LNCAP (cell line): Measurements from ENCODE around the gene PSENEN.

Experiments
- CTCF ChIP-seq: fragments of 450-650 bp; IDR thresholded peaks from 2 replicates; pipeline ENCODE4 v1.5.1; 2017; ENCODE audit warnings: mild to moderate bottlenecking

The PSENEN gene

GRCh38 chr19:35767288-35768081, 22.0 kb downstream of the PSENEN start:
- TF ChIP-seq CTCF = no peak

- TF ChIP-seq CTCF = no peak
Measured at GRCh38 chr19:35768082-35768421, 22.6 kb downstream of the PSENEN start.

- no peak for TF ChIP-seq CTCF
Measured at GRCh38 chr19:35773020-35773806, 27.8 kb downstream of the PSENEN start.

GRCh38 chr19:35774274-35775045, 29.0 kb downstream of the PSENEN start:
- TF ChIP-seq CTCF = no peak

GRCh38 chr19:35775046-35775297, 29.5 kb downstream of the PSENEN start:
- TF ChIP-seq CTCF = no peak

- no peak for TF ChIP-seq CTCF
Measured at GRCh38 chr19:35775298-35776101, 30.0 kb downstream of the PSENEN start, which contains the start of gene ARHGAP33. ARHGAP33 (plus strand) TSS chr19:35775564; CDS start chr19:35775659, 95 bp downstream.
